Measurements from ENCODE around the gene EDA. TPM values are rescaled to one million over a fixed set of nuclear protein-coding genes. Genes with fewer than 3 reads are reported as not detected.

The EDA gene
- total RNA-seq, 1 experiment from 2014 or later, result 0.98 TPM

DNA sequence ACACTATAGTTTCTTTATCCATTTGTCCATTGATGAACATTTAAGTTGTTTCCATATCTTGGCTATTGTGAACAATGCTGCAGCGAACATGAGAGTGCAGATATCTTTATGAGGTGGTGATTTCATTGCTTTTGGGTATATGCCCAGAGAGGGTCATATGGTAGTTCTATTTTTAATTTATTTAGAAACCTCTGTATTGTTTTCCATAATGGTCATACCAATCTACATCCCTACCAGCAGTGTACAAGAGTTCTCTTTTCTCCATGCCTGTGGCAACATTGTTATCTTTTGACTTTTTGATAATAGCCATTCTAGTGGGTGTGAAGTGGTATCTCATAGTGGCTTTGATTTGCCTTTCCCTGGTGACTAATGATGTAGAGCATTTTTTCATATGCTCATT, 48.8 kb downstream of the EDA start:
- Mint-ChIP-seq H3K4me1 (ENCODE audit: low read depth, unreplicated experiment) (no peaks in the 10 kb centered on the region), H3K36me3 (ENCODE audit: insufficient read depth, unreplicated experiment) (no peaks in the 10 kb centered on the region), H3K27me3 (ENCODE audit: insufficient read depth, unreplicated experiment) (no peaks in the 10 kb centered on the region), H3K9me3 (ENCODE audit: unreplicated experiment) (peaks cover 10% of the 10 kb centered on the region), H3K4me3 (ENCODE audit: unreplicated experiment) (no peak overlapping the region), H3K27ac (ENCODE audit: unreplicated experiment) (no peak overlapping the region)
- Histone ChIP-seq H3K9me3 (no peaks in the 10 kb centered on the region), H3K27me3 (replicated peaks; ENCODE audit: control insufficient read depth, insufficient read depth, low read length) (no peaks in the 10 kb centered on the region), H3K4me1 (no peaks in the 10 kb centered on the region), H3K4me3 (ENCODE audit: low read depth, low read length) (no peak overlapping the region), H3K36me3 (ENCODE audit: control insufficient read depth, insufficient read depth, low read length) (no peaks in the 10 kb centered on the region)
- TF ChIP-seq, protein P1, sequence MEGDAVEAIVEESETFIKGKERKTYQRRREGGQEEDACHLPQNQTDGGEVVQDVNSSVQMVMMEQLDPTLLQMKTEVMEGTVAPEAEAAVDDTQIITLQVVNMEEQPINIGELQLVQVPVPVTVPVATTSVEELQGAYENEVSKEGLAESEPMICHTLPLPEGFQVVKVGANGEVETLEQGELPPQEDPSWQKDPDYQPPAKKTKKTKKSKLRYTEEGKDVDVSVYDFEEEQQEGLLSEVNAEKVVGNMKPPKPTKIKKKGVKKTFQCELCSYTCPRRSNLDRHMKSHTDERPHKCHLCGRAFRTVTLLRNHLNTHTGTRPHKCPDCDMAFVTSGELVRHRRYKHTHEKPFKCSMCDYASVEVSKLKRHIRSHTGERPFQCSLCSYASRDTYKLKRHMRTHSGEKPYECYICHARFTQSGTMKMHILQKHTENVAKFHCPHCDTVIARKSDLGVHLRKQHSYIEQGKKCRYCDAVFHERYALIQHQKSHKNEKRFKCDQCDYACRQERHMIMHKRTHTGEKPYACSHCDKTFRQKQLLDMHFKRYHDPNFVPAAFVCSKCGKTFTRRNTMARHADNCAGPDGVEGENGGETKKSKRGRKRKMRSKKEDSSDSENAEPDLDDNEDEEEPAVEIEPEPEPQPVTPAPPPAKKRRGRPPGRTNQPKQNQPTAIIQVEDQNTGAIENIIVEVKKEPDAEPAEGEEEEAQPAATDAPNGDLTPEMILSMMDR (IDR thresholded peaks at IDR 0.05; ENCODE audit: insufficient read depth in 1 of 2, low read depth in 1 of 2, low read length in 1 of 2, severe bottlenecking in 1 of 2, unreplicated experiment in 1 of 2), result no peak
- ChIA-PET CTCF (no interaction called here), POLR2A (no interaction called here)
- intact Hi-C loops (cut with micrococcal nuclease; ENCODE audit: unreplicated experiment), result no loop called here
- BruUV-seq (replicated peaks), result no TSS peak
- DNase-seq, result no peak

DNA sequence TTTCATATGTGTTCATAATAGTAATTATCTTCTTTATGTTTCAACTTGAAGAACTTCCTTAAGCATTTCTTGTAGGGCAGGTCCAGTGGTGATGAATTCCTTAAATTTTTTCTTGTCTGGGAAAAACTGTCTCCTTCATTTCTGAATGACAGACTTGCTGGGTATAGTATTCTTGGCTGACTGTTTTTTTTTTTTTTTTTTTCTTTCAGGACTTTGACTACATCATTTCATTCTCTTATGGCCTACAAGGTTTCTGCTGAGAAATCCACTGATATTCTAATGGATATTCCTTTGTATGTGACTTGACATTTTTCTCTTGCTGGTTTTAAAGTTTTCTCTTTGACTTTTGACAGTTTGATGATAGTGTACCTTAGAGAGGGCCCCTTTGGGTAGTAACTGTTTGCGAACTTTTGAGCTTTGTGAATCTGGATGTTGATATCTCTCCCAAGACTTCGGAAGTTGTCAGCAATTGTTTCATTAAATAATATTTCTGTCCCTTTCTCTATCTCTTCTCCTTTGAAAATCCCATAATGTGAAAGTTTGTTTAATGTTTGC, 54.2 kb downstream of the EDA start:
- Histone ChIP-seq H3K27me3 (replicated peaks; ENCODE audit: control insufficient read depth, insufficient read depth, low read length) (no peaks in the 10 kb centered on the region), H3K4me1 (no peaks in the 10 kb centered on the region), H3K4me3 (ENCODE audit: low read depth, low read length) (no peak overlapping the region), H3K9me3 (no peaks in the 10 kb centered on the region), H3K36me3 (ENCODE audit: control insufficient read depth, insufficient read depth, low read length) (no peaks in the 10 kb centered on the region)
- H3K27ac Mint-ChIP-seq (ENCODE audit: unreplicated experiment), result no peak overlapping the region
- CTCF ChIA-PET, result no interaction called here
- no TSS peak for BruUV-seq (replicated peaks)
- intact Hi-C loops (cut with micrococcal nuclease; ENCODE audit: unreplicated experiment), result no loop called here
- TF ChIP-seq, protein P1 (IDR thresholded peaks at IDR 0.05; ENCODE audit: insufficient read depth in 1 of 2, low read depth in 1 of 2, low read length in 1 of 2, severe bottlenecking in 1 of 2, unreplicated experiment in 1 of 2), result no peak
- no peaks in the 10 kb centered on the region for H3K4me1 Mint-ChIP-seq (ENCODE audit: low read depth, unreplicated experiment)
- DNase-seq, result no peak
- no peaks in the 10 kb centered on the region for H3K27me3 Mint-ChIP-seq (ENCODE audit: insufficient read depth, unreplicated experiment)
- no peaks in the 10 kb centered on the region for H3K36me3 Mint-ChIP-seq (ENCODE audit: insufficient read depth, unreplicated experiment)
- POLR2A ChIA-PET, result no interaction called here
- H3K9me3 Mint-ChIP-seq (ENCODE audit: unreplicated experiment), result peaks cover 29% of the 10 kb centered on the region
- H3K4me3 Mint-ChIP-seq (ENCODE audit: unreplicated experiment), result no peak overlapping the region

DNA sequence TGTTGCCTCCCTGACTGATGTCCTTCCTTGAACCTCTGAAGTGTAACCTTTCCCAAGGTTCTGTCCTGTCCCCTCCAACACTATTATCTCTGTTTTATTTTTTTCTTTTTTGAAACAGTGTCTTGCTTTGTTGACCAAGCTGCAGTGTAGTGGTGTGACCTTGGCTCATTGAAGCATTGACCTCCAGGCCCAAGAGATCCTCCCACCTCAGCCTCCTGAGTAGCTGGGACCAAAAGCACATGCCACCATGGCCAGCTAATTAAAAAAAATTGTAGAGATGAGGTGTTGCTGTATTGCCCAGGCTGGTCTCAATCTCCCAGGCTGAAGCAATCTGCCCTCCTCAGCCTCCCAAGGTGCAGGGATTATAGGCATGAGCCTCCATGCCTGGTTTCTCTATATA, 59.0 kb downstream of the EDA start:
- H3K36me3 Mint-ChIP-seq (ENCODE audit: insufficient read depth, unreplicated experiment), result no peaks in the 10 kb centered on the region
- TF ChIP-seq, protein P1 (IDR thresholded peaks at IDR 0.05; ENCODE audit: insufficient read depth in 1 of 2, low read depth in 1 of 2, low read length in 1 of 2, severe bottlenecking in 1 of 2, unreplicated experiment in 1 of 2), result no peak
- ChIA-PET CTCF (no interaction called here), POLR2A (no interaction called here)
- H3K4me1 Mint-ChIP-seq (ENCODE audit: low read depth, unreplicated experiment), result no peaks in the 10 kb centered on the region
- DNase-seq, result no peak
- H3K27me3 Mint-ChIP-seq (ENCODE audit: insufficient read depth, unreplicated experiment), result no peaks in the 10 kb centered on the region
- peaks cover 30% of the 10 kb centered on the region for H3K9me3 Mint-ChIP-seq (ENCODE audit: unreplicated experiment)
- H3K27me3 ChIP-seq (replicated peaks; ENCODE audit: control insufficient read depth, insufficient read depth, low read length), result no peaks in the 10 kb centered on the region
- H3K9me3 ChIP-seq, result no peaks in the 10 kb centered on the region
- intact Hi-C loops (cut with micrococcal nuclease; ENCODE audit: unreplicated experiment), result no loop called here
- BruUV-seq (replicated peaks), result no TSS peak
- no peak overlapping the region for H3K4me3 ChIP-seq (ENCODE audit: low read depth, low read length)
- no peak overlapping the region for H3K4me3 Mint-ChIP-seq (ENCODE audit: unreplicated experiment)
- no peaks in the 10 kb centered on the region for H3K36me3 ChIP-seq (ENCODE audit: control insufficient read depth, insufficient read depth, low read length)
- H3K4me1 ChIP-seq, result no peaks in the 10 kb centered on the region
- H3K27ac Mint-ChIP-seq (ENCODE audit: unreplicated experiment), result no peak overlapping the region

Measured in Caco-2 (cell line).